ENCODE results near the gene TMEM131. TPM values are rescaled to one million over a fixed set of nuclear protein-coding genes. Genes with fewer than 3 reads are reported as not detected.

TMEM131 gene
- total RNA-seq, 1 donor from 2014 or later, result 35.2 TPM

- DNase-seq (ENCODE audit: low read depth), result no peak
Observed at GRCh38 chr2:97741686-97742085, 254.1 kb downstream of the TMEM131 start.

GRCh38 chr2:97741251-97741650, 254.5 kb downstream of the TMEM131 start:
- DNase-seq (ENCODE audit: low read depth), result no peak

GRCh38 chr2:97740590-97741182, 255.1 kb downstream of the TMEM131 start:
- no peak for DNase-seq (ENCODE audit: low read depth)

GRCh38 chr2:97739893-97740245, 255.9 kb downstream of the TMEM131 start:
- no peak for DNase-seq (ENCODE audit: low read depth)

- no peak for DNase-seq (ENCODE audit: low read depth)
Observed at GRCh38 chr2:97739020-97739892, 256.5 kb downstream of the TMEM131 start.

GRCh38 chr2:97738179-97739019, 257.3 kb downstream of the TMEM131 start:
- no peak for DNase-seq (ENCODE audit: low read depth)

- DNase-seq (ENCODE audit: low read depth), result no peak
Observed at GRCh38 chr2:97737421-97738178, 258.1 kb downstream of the TMEM131 start.

- no peak for DNase-seq (ENCODE audit: low read depth)
Observed at GRCh38 chr2:97736608-97737330, 259.0 kb downstream of the TMEM131 start.

- DNase-seq (ENCODE audit: low read depth), result no peak
Observed at GRCh38 chr2:97736185-97736584, 259.6 kb downstream of the TMEM131 start.

- DNase-seq (ENCODE audit: low read depth), result no peak
Observed at GRCh38 chr2:97735161-97735561, 260.6 kb downstream of the TMEM131 start.

- DNase-seq (ENCODE audit: low read depth), result no peak
Observed at GRCh38 chr2:97734061-97735051, 261.4 kb downstream of the TMEM131 start.

GRCh38 chr2:97733341-97734035, 262.3 kb downstream of the TMEM131 start:
- no peak for DNase-seq (ENCODE audit: low read depth)

GRCh38 chr2:97732436-97733340, 263.1 kb downstream of the TMEM131 start:
- no peak for DNase-seq (ENCODE audit: low read depth)

GRCh38 chr2:97731274-97732020, 264.3 kb downstream of the TMEM131 start:
- peak; percentile 44 for DNase-seq (ENCODE audit: low read depth)

GRCh38 chr2:97730245-97730644, 265.5 kb downstream of the TMEM131 start:
- no peak for DNase-seq (ENCODE audit: low read depth)

- peak; percentile 95 for DNase-seq (ENCODE audit: low read depth)
Observed at GRCh38 chr2:97728091-97728731, 267.5 kb downstream of the TMEM131 start.

All from myocyte (in vitro differentiated cells).